ENCODE data around the gene OLIG2. TPM values are rescaled to one million over a fixed set of nuclear protein-coding genes. Genes with fewer than 3 reads are reported as not detected.

OLIG2 gene
- total and polyA plus RNA-seq, 2 of the 13 experiments (the other 11 are each of a cell fraction or from before 2014, with no cell fraction given): not detected

GRCh38 chr21:33022828-33023573 is 2.7 kb upstream of the OLIG2 start (continued):
- no peak for TF ChIP-seq RXRA (CRISPR knock-in tag; IDR thresholded peaks at IDR 0.05)
- TF ChIP-seq TFE3 (CRISPR knock-in tag; IDR thresholded peaks at IDR 0.05): no peak
- no peak for TF ChIP-seq ZNF326 (CRISPR knock-in tag; IDR thresholded peaks at IDR 0.05; ENCODE audit: borderline replicate concordance)
- TF ChIP-seq CERS6 (CRISPR knock-in tag; IDR thresholded peaks at IDR 0.05): no peak
- no peak for TF ChIP-seq ZNF580 (CRISPR knock-in tag; IDR thresholded peaks at IDR 0.05; ENCODE audit: borderline replicate concordance, low read depth)
- no peak for TF ChIP-seq NFE2L2 (IDR thresholded peaks at IDR 0.05; ENCODE audit: low read length)

DNA sequence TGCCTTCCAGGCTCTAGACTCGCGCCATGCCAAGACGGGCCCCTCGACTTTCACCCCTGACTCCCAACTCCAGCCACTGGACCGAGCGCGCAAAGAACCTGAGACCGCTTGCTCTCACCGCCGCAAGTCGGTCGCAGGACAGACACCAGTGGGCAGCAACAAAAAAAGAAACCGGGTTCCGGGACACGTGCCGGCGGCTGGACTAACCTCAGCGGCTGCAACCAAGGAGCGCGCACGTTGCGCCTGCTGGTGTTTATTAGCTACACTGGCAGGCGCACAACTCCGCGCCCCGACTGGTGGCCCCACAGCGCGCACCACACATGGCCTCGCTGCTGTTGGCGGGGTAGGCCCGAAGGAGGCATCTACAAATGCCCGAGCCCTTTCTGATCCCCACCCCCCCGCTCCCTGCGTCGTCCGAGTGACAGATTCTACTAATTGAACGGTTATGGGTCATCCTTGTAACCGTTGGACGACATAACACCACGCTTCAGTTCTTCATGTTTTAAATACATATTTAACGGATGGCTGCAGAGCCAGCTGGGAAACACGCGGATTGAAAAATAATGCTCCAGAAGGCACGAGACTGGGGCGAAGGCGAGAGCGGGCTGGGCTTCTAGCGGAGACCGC is 2.0 kb upstream of the OLIG2 start:
- no peak for ATAC-seq
- POLR2A ChIA-PET: no interaction called here

More for the DNA sequence above, 2.0 kb upstream of the OLIG2 start:
- no peaks in the 10 kb centered on the region for H3K36me3 ChIP-seq (replicated peaks in 1 of 2; ENCODE audit: control insufficient read depth in 1 of 2, insufficient read depth in 2 of 2, low read length in 2 of 2)
- no peak overlapping the region for H3K4me2 ChIP-seq (ENCODE audit: low read depth, low read length)
- H3K79me2 ChIP-seq (ENCODE audit: insufficient read depth, low read length): no peaks in the 10 kb centered on the region
- no TSS peak for BruUV-seq (replicated peaks)
- in situ Hi-C loops (cut with HindIII; ENCODE audit: extremely low pct_ligation_motif_present, low pct_unique_long_range_greater_than_20kb): no loop called here
- CTCF ChIA-PET (ENCODE audit: low intra/inter-chr PET ratio, low total read pairs): no interaction called here
- no peak overlapping the region for H3K4me3 ChIP-seq (replicated peaks in 1 of 3; ENCODE audit: insufficient read depth in 1 of 3, low read depth in 2 of 3, low read length in 3 of 3)
- DNase-seq (ENCODE audit: low spot score): no peak
- H3K27ac ChIP-seq (ENCODE audit: extremely low read length, insufficient read depth, low read length): no peak overlapping the region
- no peak overlapping the region for H2AFZ ChIP-seq (ENCODE audit: low read length)
- no peaks in the 10 kb centered on the region for H4K20me1 ChIP-seq (ENCODE audit: insufficient read depth, low read length)
- H3K9ac ChIP-seq (ENCODE audit: insufficient read depth, low read depth, low read length): no peak overlapping the region
- no peak for TF ChIP-seq BHLHE40 (IDR thresholded peaks at IDR 0.05; ENCODE audit: low read length)
- TF ChIP-seq PPARG (CRISPR knock-in tag; conservative IDR thresholded peaks at IDR 0.05): no peak
- TF ChIP-seq ARNT2 (CRISPR knock-in tag; IDR thresholded peaks at IDR 0.05; ENCODE audit: low read depth): no peak
- TF ChIP-seq HHEX (CRISPR knock-in tag; IDR thresholded peaks at IDR 0.05): no peak
- TF ChIP-seq FOXC1 (CRISPR knock-in tag; IDR thresholded peaks at IDR 0.05; ENCODE audit: borderline replicate concordance): no peak
- no peak for TF ChIP-seq HOXA3 (CRISPR knock-in tag; IDR thresholded peaks at IDR 0.05)
- TF ChIP-seq ZNF615 (CRISPR knock-in tag; IDR thresholded peaks at IDR 0.05; ENCODE audit: borderline replicate concordance): no peak
- TF ChIP-seq NCOA1 (CRISPR knock-in tag; IDR thresholded peaks at IDR 0.05): no peak
- no peak for TF ChIP-seq ARID2 (CRISPR knock-in tag; IDR thresholded peaks at IDR 0.05; ENCODE audit: borderline replicate concordance)
- no peak for TF ChIP-seq SCMH1 (CRISPR knock-in tag; IDR thresholded peaks at IDR 0.05; ENCODE audit: borderline replicate concordance)
- TF ChIP-seq MAFK (conservative IDR thresholded peaks at IDR 0.05 in 1 of 2, IDR thresholded peaks at IDR 0.05 in 1 of 2; ENCODE audit: low read length in 2 of 2): no peak
- TF ChIP-seq MED8 (CRISPR knock-in tag; IDR thresholded peaks at IDR 0.05; ENCODE audit: insufficient replicate concordance): no peak
- no peak for TF ChIP-seq ARHGAP35 (CRISPR knock-in tag; IDR thresholded peaks at IDR 0.05; ENCODE audit: borderline replicate concordance)
- no peak for TF ChIP-seq KDM5B (CRISPR knock-in tag; IDR thresholded peaks at IDR 0.05; ENCODE audit: borderline replicate concordance)
- no peak for TF ChIP-seq MED1 (CRISPR knock-in tag; IDR thresholded peaks at IDR 0.05)
- H3K9me3 ChIP-seq (ENCODE audit: low read length): no peaks in the 10 kb centered on the region
- peaks cover 20 to 92% of the 10 kb centered on the region in 2 experiments for H3K27me3 ChIP-seq (ENCODE audit: control insufficient read depth in 1 of 2, insufficient read depth in 2 of 2, low read length in 2 of 2)
- 38% methylated on average over 35 of the region's 49 CpGs for WGBS (ENCODE audit: low lambda C conversion rate)
- intact Hi-C loops (cut with micrococcal nuclease; ENCODE audit: unreplicated experiment): no loop called here
- no peaks in the 10 kb centered on the region for H3K4me1 ChIP-seq (ENCODE audit: insufficient read depth, low read length)
- no peak for FAIRE-seq

Data from HepG2 (cell line).